Measurements from ENCODE around the gene PRR4.

Gene PRR4

DNA sequence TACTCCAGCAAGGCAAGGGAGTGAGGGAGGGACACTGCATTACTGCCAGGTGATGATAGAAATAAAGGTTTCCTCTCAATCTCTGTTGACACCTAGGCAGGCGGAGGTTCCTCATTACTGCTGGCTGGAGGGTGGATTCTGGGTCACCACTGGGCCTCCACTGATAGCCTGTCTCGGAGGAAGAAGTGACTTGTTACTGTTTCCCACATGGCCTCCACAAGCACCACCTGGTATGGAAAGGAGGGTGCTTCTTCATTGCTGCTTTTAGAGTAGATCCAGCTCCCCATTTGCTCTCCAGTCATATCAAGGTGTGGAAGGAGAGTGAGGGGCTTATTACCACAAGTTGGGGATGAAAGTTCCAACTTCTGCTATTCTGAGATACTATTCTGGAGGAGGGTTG is 6.4 kb downstream of the PRR4 start:
- Histone ChIP-seq H3K36me3 (ENCODE audit: control insufficient read depth, low read length) (no peaks in the 10 kb centered on the region), H4K20me1 (ENCODE audit: control insufficient read depth, insufficient read depth, low read depth, low read length) (no peaks in the 10 kb centered on the region), H3K9me2 (replicated peaks; ENCODE audit: control insufficient read depth, low read length) (no peaks in the 10 kb centered on the region), H3F3A (ENCODE audit: control insufficient read depth, insufficient read depth) (no peaks in the 10 kb centered on the region), H3K4me2 (ENCODE audit: low read length) (no peak overlapping the region), H3K4me1 (ENCODE audit: control insufficient read depth, low read length) (no peaks in the 10 kb centered on the region), H3K27me3 (ENCODE audit: control insufficient read depth, low read length) (no peaks in the 10 kb centered on the region), H3K27ac (ENCODE audit: low read depth, low read length) (no peak overlapping the region), H3K9me3 (ENCODE audit: control insufficient read depth, insufficient read depth, low read length) (no peaks in the 10 kb centered on the region), H3K4me3 (ENCODE audit: low read length) (no peak overlapping the region), H3K79me2 (ENCODE audit: control insufficient read depth, low read length) (no peaks in the 10 kb centered on the region)
- TF ChIP-seq, protein P1, sequence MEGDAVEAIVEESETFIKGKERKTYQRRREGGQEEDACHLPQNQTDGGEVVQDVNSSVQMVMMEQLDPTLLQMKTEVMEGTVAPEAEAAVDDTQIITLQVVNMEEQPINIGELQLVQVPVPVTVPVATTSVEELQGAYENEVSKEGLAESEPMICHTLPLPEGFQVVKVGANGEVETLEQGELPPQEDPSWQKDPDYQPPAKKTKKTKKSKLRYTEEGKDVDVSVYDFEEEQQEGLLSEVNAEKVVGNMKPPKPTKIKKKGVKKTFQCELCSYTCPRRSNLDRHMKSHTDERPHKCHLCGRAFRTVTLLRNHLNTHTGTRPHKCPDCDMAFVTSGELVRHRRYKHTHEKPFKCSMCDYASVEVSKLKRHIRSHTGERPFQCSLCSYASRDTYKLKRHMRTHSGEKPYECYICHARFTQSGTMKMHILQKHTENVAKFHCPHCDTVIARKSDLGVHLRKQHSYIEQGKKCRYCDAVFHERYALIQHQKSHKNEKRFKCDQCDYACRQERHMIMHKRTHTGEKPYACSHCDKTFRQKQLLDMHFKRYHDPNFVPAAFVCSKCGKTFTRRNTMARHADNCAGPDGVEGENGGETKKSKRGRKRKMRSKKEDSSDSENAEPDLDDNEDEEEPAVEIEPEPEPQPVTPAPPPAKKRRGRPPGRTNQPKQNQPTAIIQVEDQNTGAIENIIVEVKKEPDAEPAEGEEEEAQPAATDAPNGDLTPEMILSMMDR (IDR thresholded peaks at IDR 0.05; ENCODE audit: low read depth, low read length, poor library complexity, severe bottlenecking), result no peak
- TF ChIP-seq EZH2phosphoT487 (IDR thresholded peaks at IDR 0.05; ENCODE audit: borderline replicate concordance, low read length), result no peak

DNA sequence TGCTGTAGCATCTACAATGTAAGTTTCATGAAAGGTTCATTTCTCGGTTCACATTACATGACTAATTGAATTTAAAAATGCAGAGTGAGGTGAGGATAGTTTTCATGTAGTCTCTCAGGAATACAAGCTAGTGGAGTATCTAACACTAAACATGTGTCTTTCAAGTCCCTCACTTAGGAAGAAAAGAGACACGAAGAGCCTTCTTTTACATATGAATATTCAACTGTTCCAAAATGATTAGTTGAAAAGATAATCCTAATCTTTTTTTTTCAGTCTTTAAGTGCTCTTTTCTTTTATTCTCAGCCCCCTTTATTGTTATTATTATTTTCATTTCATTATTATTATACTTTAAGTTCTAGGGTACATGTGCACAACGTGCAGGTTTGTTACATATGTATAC is 10.8 kb downstream of the PRR4 start:
- Histone ChIP-seq H3F3A (ENCODE audit: control insufficient read depth, insufficient read depth) (no peaks in the 10 kb centered on the region), H3K9me2 (replicated peaks; ENCODE audit: control insufficient read depth, low read length) (no peaks in the 10 kb centered on the region), H3K4me2 (ENCODE audit: low read length) (no peak overlapping the region), H4K20me1 (ENCODE audit: control insufficient read depth, insufficient read depth, low read depth, low read length) (no peaks in the 10 kb centered on the region), H3K9me3 (ENCODE audit: control insufficient read depth, insufficient read depth, low read length) (no peaks in the 10 kb centered on the region), H3K79me2 (ENCODE audit: control insufficient read depth, low read length) (no peaks in the 10 kb centered on the region), H3K36me3 (ENCODE audit: control insufficient read depth, low read length) (no peaks in the 10 kb centered on the region), H3K4me1 (ENCODE audit: control insufficient read depth, low read length) (no peaks in the 10 kb centered on the region), H3K4me3 (ENCODE audit: low read length) (no peak overlapping the region), H3K27ac (ENCODE audit: low read depth, low read length) (no peak overlapping the region), H3K27me3 (ENCODE audit: control insufficient read depth, low read length) (no peaks in the 10 kb centered on the region)
- TF ChIP-seq EZH2phosphoT487 (IDR thresholded peaks at IDR 0.05; ENCODE audit: borderline replicate concordance, low read length), result no peak

DNA sequence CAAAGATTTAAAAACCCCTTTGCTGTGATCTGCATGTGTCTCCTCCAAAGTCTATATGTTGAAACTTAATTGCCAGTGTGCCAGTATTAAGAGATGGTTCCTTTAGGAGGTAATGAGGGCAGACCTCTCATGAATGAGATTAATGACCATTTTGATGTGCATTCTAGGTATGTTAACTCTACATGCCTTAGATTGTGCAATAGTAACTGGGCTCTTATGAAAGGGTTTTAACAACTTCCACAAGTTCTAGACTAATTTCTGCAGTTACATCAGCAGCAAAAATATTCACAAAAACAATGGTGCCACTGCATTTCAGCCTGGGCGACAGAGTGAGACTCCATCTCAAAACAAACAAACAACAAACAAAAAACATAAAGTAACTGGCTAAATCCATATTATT is 19.3 kb downstream of the PRR4 start:
- Histone ChIP-seq H3K4me1 (ENCODE audit: control insufficient read depth, low read length) (no peaks in the 10 kb centered on the region), H3K27me3 (ENCODE audit: control insufficient read depth, low read length) (no peaks in the 10 kb centered on the region), H3K79me2 (ENCODE audit: control insufficient read depth, low read length) (no peaks in the 10 kb centered on the region), H3K4me2 (ENCODE audit: low read length) (no peak overlapping the region), H3K9me2 (replicated peaks; ENCODE audit: control insufficient read depth, low read length) (no peaks in the 10 kb centered on the region), H3K27ac (ENCODE audit: low read depth, low read length) (no peak overlapping the region), H3K36me3 (ENCODE audit: control insufficient read depth, low read length) (no peaks in the 10 kb centered on the region), H3K9me3 (ENCODE audit: control insufficient read depth, insufficient read depth, low read length) (no peaks in the 10 kb centered on the region), H4K20me1 (ENCODE audit: control insufficient read depth, insufficient read depth, low read depth, low read length) (no peaks in the 10 kb centered on the region), H3K4me3 (ENCODE audit: low read length) (no peak overlapping the region), H3F3A (ENCODE audit: control insufficient read depth, insufficient read depth) (no peaks in the 10 kb centered on the region)
- no peak for TF ChIP-seq EZH2phosphoT487 (IDR thresholded peaks at IDR 0.05; ENCODE audit: borderline replicate concordance, low read length)
- TF ChIP-seq, protein P1 (IDR thresholded peaks at IDR 0.05; ENCODE audit: low read depth, low read length, poor library complexity, severe bottlenecking), result no peak

DNA sequence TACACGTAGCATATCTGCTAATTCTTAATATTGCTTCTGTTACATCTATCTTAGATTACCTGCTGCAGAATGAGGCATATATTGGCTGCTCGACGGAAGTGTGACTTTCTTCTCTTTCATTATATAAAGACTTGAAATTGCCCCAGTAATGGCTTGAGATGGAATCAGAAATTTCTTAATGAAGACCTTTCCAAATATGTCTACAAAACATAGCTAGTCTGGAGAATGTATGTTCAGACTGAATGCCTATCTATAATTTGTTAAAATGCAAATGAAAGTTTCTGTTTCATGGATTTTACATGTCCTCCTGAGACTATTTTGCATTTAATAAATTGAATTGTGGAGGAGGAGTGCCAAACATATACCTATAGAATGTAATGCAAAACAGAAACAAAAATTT is 23.0 kb downstream of the PRR4 start, which contains the start of gene TAS2R10:
Gene TAS2R10 (minus strand): TSS at position 101 of the 400 bp plus-strand sequence. CDS start 89 bp downstream, at position 12.
- no peak within 1 kb of the TSS for H3K4me2 ChIP-seq (ENCODE audit: low read length)
- no peaks in the 10 kb centered on the region for H3K79me2 ChIP-seq (ENCODE audit: control insufficient read depth, low read length)
- H3K27ac ChIP-seq (ENCODE audit: low read depth, low read length), result no peak within 1 kb of the TSS
- no peak within 1 kb of the TSS for H3K4me3 ChIP-seq (ENCODE audit: low read length)
- no peaks in the 10 kb centered on the region for H3K4me1 ChIP-seq (ENCODE audit: control insufficient read depth, low read length)
- TF ChIP-seq, protein P1 (IDR thresholded peaks at IDR 0.05; ENCODE audit: low read depth, low read length, poor library complexity, severe bottlenecking), result no peak
- TF ChIP-seq EZH2phosphoT487 (IDR thresholded peaks at IDR 0.05; ENCODE audit: borderline replicate concordance, low read length), result no peak
- no peaks in the 10 kb centered on the region for H3K36me3 ChIP-seq (ENCODE audit: control insufficient read depth, low read length)
- H3K27me3 ChIP-seq (ENCODE audit: control insufficient read depth, low read length), result no peaks in the 10 kb centered on the region
- H3F3A ChIP-seq (ENCODE audit: control insufficient read depth, insufficient read depth), result no peaks in the 10 kb centered on the region
- no peaks in the 10 kb centered on the region for H3K9me3 ChIP-seq (ENCODE audit: control insufficient read depth, insufficient read depth, low read length)
- H4K20me1 ChIP-seq (ENCODE audit: control insufficient read depth, insufficient read depth, low read depth, low read length), result no peaks in the 10 kb centered on the region
- no peaks in the 10 kb centered on the region for H3K9me2 ChIP-seq (replicated peaks; ENCODE audit: control insufficient read depth, low read length)
